Thyroid gland (tissue), 4 donors: ENCODE measurements around the gene DNAJA3. TPM values are rescaled to one million over a fixed set of nuclear protein-coding genes. Genes with fewer than 3 reads are reported as not detected.

Experiments
- DNase-seq, 2 donors: peaks; one replicate each; pipeline ENCODE4 v3.0.0-alpha.2; 2019
- H3K27ac ChIP-seq, 3 donors: fragments of 200-600 bp; sonication (generic); 1 replicate in 2 of 3; 2 replicates in 1 of 3; pipeline ENCODE4 v1.5.1; 2016 to 2019; ENCODE audit warnings: mild to moderate bottlenecking in 1 of 3, moderate library complexity in 1 of 3
- H3K27me3 ChIP-seq: fragments of 200-600 bp; sonication (generic); one replicate; pipeline ENCODE4 v1.5.1; 2019
- H3K36me3 ChIP-seq, 2 donors: fragments of 200-600 bp; sonication (generic); one replicate each; pipeline ENCODE4 v1.5.1; 2016 to 2019
- H3K4me1 ChIP-seq, 2 donors: fragments of 200-600 bp; sonication (generic); one replicate each; pipeline ENCODE4 v1.5.1; 2017 to 2019
- H3K4me3 ChIP-seq, 3 donors: fragments of 200-600 bp; sonication (generic); replicated peaks in 1 of 3; 1 replicate in 2 of 3; 2 replicates in 1 of 3; pipeline ENCODE4 v1.5.1; 2016; ENCODE audit warnings: mild to moderate bottlenecking in 1 of 3
- H3K9me3 ChIP-seq: fragments of 200-600 bp; sonication (generic); one replicate; pipeline ENCODE4 v1.5.1; 2017
- CTCF ChIP-seq, 6 experiments: fragments of 200-600 bp in 3 of 6; fragments of 450-650 bp in 3 of 6; sonication (generic) in 3 of 6; IDR thresholded peaks; one replicate each; pipeline ENCODE4 v1.5.1; 2016 to 2019; ENCODE audit warnings: antibody characterized with exemption in 6 of 6, mild to moderate bottlenecking in 2 of 6, inconsistent platforms in 1 of 6, moderate library complexity in 1 of 6
- POLR2A ChIP-seq, 2 donors: fragments of 450-650 bp; IDR thresholded peaks; one replicate each; pipeline ENCODE4 v1.6.1; 2017; ENCODE audit warnings: antibody characterized with exemption in 2 of 2, mild to moderate bottlenecking in 2 of 2, moderate library complexity in 1 of 2
- WGBS, 2 donors: methylation state at CpG; one replicate each; pipeline ENCODE4 v1.1.5; 2017; 5-methylcytosine and 5-hydroxymethylcytosine counted together
- intact Hi-C: fragments of 100-400 bp; cut with DNase I; formaldehyde crosslinking; loops from one replicate; pipeline ENCODE4 v1.15.1; 2023
- total RNA-seq, 4 donors: library from RNA; depleted of rRNA; stranded (reverse); fragments of >200 nt; gene quantifications; one replicate each; pipeline ENCODE4 v1.2.3, GENCODE V29; 2016

The DNAJA3 gene
- total RNA-seq, 4 donors from 2014 or later: 41.0 to 61.0 (median 51.0) TPM

GRCh38 chr16:4412854-4413253 is 12.8 kb upstream of the DNAJA3 start:
- no peaks in the 10 kb centered on the region for H3K9me3 ChIP-seq
- TF ChIP-seq POLR2A (IDR thresholded peaks at IDR 0.05) (no peak), CTCF (IDR thresholded peaks at IDR 0.05) (no peak)
- no peak for DNase-seq

GRCh38 chr16:4414187-4414917 is 11.3 kb upstream of the DNAJA3 start:
- Histone ChIP-seq H3K27me3 (no peaks in the 10 kb centered on the region), H3K4me1 (peaks cover 10 to 16% of the 10 kb centered on the region in 2 donors), H3K27ac (no peak overlapping the region), H3K36me3 (peaks cover 4 to 5% of the 10 kb centered on the region in 2 donors), H3K9me3 (no peaks in the 10 kb centered on the region), H3K4me3 (no peak overlapping the region)
- TF ChIP-seq POLR2A (IDR thresholded peaks at IDR 0.05): no peak
- no peak for TF ChIP-seq CTCF (IDR thresholded peaks at IDR 0.05)
- intact Hi-C loops: no loop called here
- no peak for DNase-seq
- WGBS, 2 donors: 84 to 86% methylated on average over 7 of the region's 7 CpGs

More at GRCh38 chr16:4412854-4413253, 12.8 kb upstream of the DNAJA3 start:
- Histone ChIP-seq H3K4me1 (peaks cover 10 to 16% of the 10 kb centered on the region in 2 donors), H3K27ac (no peak overlapping the region), H3K4me3 (no peak overlapping the region), H3K36me3 (peaks cover 5 to 7% of the 10 kb centered on the region in 2 donors), H3K27me3 (no peaks in the 10 kb centered on the region)
- intact Hi-C loops: no loop called here
- 93 to 94% methylated on average over 4 of the region's 4 CpGs for WGBS, 2 donors

- Histone ChIP-seq H3K4me3 (peak overlapping the region; percentile 54 to 95 (median 89)), H3K4me1 (peaks cover 10 to 16% of the 10 kb centered on the region in 2 donors), H3K27me3 (no peaks in the 10 kb centered on the region), H3K9me3 (no peaks in the 10 kb centered on the region), H3K36me3 (peaks cover 4 to 5% of the 10 kb centered on the region in 2 donors), H3K27ac (peak overlapping the region; percentile 25 to 74 (median 60))
- TF ChIP-seq CTCF (IDR thresholded peaks at IDR 0.05) (no peak), POLR2A (IDR thresholded peaks at IDR 0.05) (no peak)
- peak; percentile 31 to 39 for DNase-seq
- intact Hi-C loops: no loop called here
- WGBS, 2 donors: 25 to 39% methylated on average over 4 to 10 of the region's 44 CpGs
Observed at GRCh38 chr16:4415538-4416199, 10.0 kb upstream of the DNAJA3 start.

GRCh38 chr16:4416200-4417032 is 9.3 kb upstream of the DNAJA3 start, which contains the start of gene CORO7:
Gene CORO7, minus strand, starts transcription at chr16:4416596. Its CDS starts 78 bp downstream, at chr16:4416518.
- Histone ChIP-seq H3K4me1 (peaks cover 10 to 16% of the 10 kb centered on the region in 2 donors), H3K36me3 (peaks cover 4 to 5% of the 10 kb centered on the region in 2 donors), H3K9me3 (no peaks in the 10 kb centered on the region), H3K27ac (peak within 1 kb of the TSS; percentile 25 to 74 (median 60)), H3K4me3 (peak within 1 kb of the TSS; percentile 54 to 95 (median 89)), H3K27me3 (no peaks in the 10 kb centered on the region)
- peak in 1 of 6 experiments; percentile 21 for TF ChIP-seq CTCF (IDR thresholded peaks at IDR 0.05)
- peak; percentile 52 to 62 for TF ChIP-seq POLR2A (IDR thresholded peaks at IDR 0.05)
- DNase-seq: peak; percentile 97 to 98
- intact Hi-C loops: no loop called here
- WGBS, 2 donors: 0% methylated on average over 1 to 9 of the region's 92 CpGs
